Natural killer cell (primary cell): ENCODE measurements around the gene ZNF621. TPM values are rescaled to one million over a fixed set of nuclear protein-coding genes. Genes with fewer than 3 reads are reported as not detected.

Experiments used
- ATAC-seq, 3 donors: fragments of 150-1000 bp in 2 of 3; fragments of 200-7000 bp in 1 of 3; cut with Tn5 transposase; 1 replicate in 1 of 3; 2 replicates in 2 of 3; pipeline ENCODE4 v1.10.0; 2021; ENCODE audit warnings: mild to moderate bottlenecking in 2 of 3, moderate library complexity in 2 of 3
- DNase-seq, 2 donors: peaks; one replicate each; pipeline versions ENCODE4 v3.0.0 to v3.0.0-alpha.2; 2013 to 2021; ENCODE audit warnings: mixed read lengths in 1 of 2
- H3K27ac ChIP-seq: one replicate; pipeline ENCODE4 v1.5.1; 2013; ENCODE audit warnings: mild to moderate bottlenecking, low read length
- H3K27me3 ChIP-seq: one replicate; pipeline ENCODE4 v1.6.1; 2013; ENCODE audit warnings: low read length; ENCODE audit not compliant: control insufficient read depth, insufficient read depth
- H3K36me3 ChIP-seq: one replicate; pipeline ENCODE4 v1.6.1; 2013; ENCODE audit warnings: low read length; ENCODE audit not compliant: control insufficient read depth, insufficient read depth
- H3K4me1 ChIP-seq: one replicate; pipeline ENCODE4 v1.6.1; 2013; ENCODE audit warnings: low read length; ENCODE audit not compliant: control insufficient read depth, insufficient read depth
- H3K4me3 ChIP-seq: one replicate; pipeline ENCODE4 v1.5.1; 2013; ENCODE audit warnings: low read length
- H3K9me3 ChIP-seq: one replicate; pipeline ENCODE4 v1.6.1; 2013; ENCODE audit warnings: low read length; ENCODE audit not compliant: control insufficient read depth, insufficient read depth
- H3K27ac Mint-ChIP-seq, 2 donors: one replicate each; pipeline ENCODE4 v1.8.0; 2022; ENCODE audit warnings: mild to moderate bottlenecking in 2 of 2, mixed read lengths in 2 of 2, moderate library complexity in 1 of 2
- H3K27me3 Mint-ChIP-seq, 2 donors: one replicate each; pipeline ENCODE4 v1.8.0; 2022; ENCODE audit warnings: low read depth in 2 of 2, mixed read lengths in 2 of 2
- H3K36me3 Mint-ChIP-seq: one replicate; pipeline ENCODE4 v1.8.0; 2022; ENCODE audit warnings: mixed read lengths
- H3K4me1 Mint-ChIP-seq, 2 donors: one replicate each; pipeline ENCODE4 v1.8.0; 2022; ENCODE audit warnings: mixed read lengths in 2 of 2
- H3K4me3 Mint-ChIP-seq: one replicate; pipeline ENCODE4 v1.8.0; 2022; ENCODE audit warnings: mild to moderate bottlenecking, moderate library complexity, mixed read lengths
- H3K9me3 Mint-ChIP-seq, 2 donors: one replicate each; pipeline ENCODE4 v1.8.0; 2022; ENCODE audit warnings: mixed read lengths in 2 of 2
- WGBS: methylation state at CpG from one replicate; pipeline ENCODE4 v1.1.7; 2013; ENCODE audit warnings: missing lambda C conversion rate; ENCODE audit not compliant: insufficient coverage; 5-methylcytosine and 5-hydroxymethylcytosine counted together
- intact Hi-C: fragments of 100-400 bp; cut with micrococcal nuclease; formaldehyde crosslinking; loops from one replicate; pipeline ENCODE4 v1.14.2; 2022
- total RNA-seq, 4 donors: library from RNA; stranded (reverse); fragments of 120-200 nt in 1 of 4; gene quantifications; one replicate each; pipeline versions ENCODE4 v1.2.3 to v1.2.4, GENCODE V29; 2013 to 2022
- TF ChIP-seq, protein P1 (sequence below): fragments of 200-600 bp; IDR thresholded peaks from one replicate; pipeline ENCODE4 v1.8.0; 2022; ENCODE audit warnings: antibody characterized with exemption

ZNF621 gene
- 10 to 100 TPM; 27.7 to 33.5 (median 31.0) TPM for total RNA-seq
- 24.2 TPM for total RNA-seq (2013)

DNA sequence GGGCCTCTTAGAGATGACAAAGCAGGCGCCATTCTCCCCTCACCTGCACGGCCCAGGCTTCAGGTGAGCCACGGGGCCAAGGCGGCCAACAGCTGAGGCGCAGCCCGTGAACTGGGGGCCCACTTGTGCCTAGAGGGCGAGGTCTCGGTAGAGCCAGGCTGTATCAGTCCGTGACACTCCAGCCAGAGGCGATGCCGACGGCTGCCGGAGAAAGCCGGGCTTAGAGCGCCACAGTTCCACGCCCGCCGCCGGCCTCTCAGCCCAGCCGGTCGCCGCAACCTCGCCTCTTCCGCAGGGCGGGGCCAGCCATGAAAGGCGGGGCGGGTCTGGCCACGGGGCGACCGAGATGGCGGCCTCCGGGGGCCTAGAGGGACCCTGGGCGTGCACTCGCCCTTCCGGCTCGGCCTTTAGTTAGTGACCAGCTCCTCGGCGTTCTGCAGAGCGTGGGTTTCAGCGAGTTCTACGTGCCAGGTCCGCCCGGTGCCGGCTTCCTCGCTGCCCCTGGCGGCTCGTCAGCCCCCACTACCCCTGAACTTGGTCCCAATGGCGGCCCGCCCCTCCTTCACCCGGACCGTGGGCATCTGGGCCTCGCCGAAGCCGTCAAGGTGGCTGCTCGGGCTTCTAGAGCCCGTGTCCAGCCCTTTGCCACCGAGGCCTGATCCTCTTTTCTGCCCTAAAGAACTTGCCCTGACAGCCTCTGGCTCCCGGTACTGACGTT is at the start of gene ZNF621:
Gene ZNF621 (plus strand): TSS at position 393 of the 718 bp plus-strand sequence. CDS start 881 bp downstream, outside the sequence.
- H3K36me3 ChIP-seq, result peaks cover 9% of the 10 kb centered on the region
- H3K27ac Mint-ChIP-seq, result peak within 1 kb of the TSS; percentile 95 to 98
- peak; percentile 86 for DNase-seq
- intact Hi-C loops, result loop anchor here (1.0 kb wide), 2 partner anchors 47 to 71 kb away; partner anchors contain the start of gene ZNF619
- no peaks in the 10 kb centered on the region for H3K36me3 Mint-ChIP-seq
- H3K4me1 Mint-ChIP-seq, result peaks cover 24 to 43% of the 10 kb centered on the region in 2 donors
- peak; percentile 98 to 99 (median 98) for ATAC-seq
- no peaks in the 10 kb centered on the region for H3K9me3 Mint-ChIP-seq
- H3K4me3 Mint-ChIP-seq, result peak within 1 kb of the TSS; percentile 97
- H3K27me3 Mint-ChIP-seq, result no peaks in the 10 kb centered on the region
- H3K27me3 ChIP-seq, result no peaks in the 10 kb centered on the region
- peak within 1 kb of the TSS; percentile 96 for H3K4me3 ChIP-seq
- H3K27ac ChIP-seq, result peak within 1 kb of the TSS; percentile 93
- WGBS, result under 1% methylated on average over 59 of the region's 59 CpGs
- TF ChIP-seq, protein P1, sequence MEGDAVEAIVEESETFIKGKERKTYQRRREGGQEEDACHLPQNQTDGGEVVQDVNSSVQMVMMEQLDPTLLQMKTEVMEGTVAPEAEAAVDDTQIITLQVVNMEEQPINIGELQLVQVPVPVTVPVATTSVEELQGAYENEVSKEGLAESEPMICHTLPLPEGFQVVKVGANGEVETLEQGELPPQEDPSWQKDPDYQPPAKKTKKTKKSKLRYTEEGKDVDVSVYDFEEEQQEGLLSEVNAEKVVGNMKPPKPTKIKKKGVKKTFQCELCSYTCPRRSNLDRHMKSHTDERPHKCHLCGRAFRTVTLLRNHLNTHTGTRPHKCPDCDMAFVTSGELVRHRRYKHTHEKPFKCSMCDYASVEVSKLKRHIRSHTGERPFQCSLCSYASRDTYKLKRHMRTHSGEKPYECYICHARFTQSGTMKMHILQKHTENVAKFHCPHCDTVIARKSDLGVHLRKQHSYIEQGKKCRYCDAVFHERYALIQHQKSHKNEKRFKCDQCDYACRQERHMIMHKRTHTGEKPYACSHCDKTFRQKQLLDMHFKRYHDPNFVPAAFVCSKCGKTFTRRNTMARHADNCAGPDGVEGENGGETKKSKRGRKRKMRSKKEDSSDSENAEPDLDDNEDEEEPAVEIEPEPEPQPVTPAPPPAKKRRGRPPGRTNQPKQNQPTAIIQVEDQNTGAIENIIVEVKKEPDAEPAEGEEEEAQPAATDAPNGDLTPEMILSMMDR, result no peak
- H3K4me1 ChIP-seq, result peaks cover 14% of the 10 kb centered on the region
- H3K9me3 ChIP-seq, result no peaks in the 10 kb centered on the region

DNA sequence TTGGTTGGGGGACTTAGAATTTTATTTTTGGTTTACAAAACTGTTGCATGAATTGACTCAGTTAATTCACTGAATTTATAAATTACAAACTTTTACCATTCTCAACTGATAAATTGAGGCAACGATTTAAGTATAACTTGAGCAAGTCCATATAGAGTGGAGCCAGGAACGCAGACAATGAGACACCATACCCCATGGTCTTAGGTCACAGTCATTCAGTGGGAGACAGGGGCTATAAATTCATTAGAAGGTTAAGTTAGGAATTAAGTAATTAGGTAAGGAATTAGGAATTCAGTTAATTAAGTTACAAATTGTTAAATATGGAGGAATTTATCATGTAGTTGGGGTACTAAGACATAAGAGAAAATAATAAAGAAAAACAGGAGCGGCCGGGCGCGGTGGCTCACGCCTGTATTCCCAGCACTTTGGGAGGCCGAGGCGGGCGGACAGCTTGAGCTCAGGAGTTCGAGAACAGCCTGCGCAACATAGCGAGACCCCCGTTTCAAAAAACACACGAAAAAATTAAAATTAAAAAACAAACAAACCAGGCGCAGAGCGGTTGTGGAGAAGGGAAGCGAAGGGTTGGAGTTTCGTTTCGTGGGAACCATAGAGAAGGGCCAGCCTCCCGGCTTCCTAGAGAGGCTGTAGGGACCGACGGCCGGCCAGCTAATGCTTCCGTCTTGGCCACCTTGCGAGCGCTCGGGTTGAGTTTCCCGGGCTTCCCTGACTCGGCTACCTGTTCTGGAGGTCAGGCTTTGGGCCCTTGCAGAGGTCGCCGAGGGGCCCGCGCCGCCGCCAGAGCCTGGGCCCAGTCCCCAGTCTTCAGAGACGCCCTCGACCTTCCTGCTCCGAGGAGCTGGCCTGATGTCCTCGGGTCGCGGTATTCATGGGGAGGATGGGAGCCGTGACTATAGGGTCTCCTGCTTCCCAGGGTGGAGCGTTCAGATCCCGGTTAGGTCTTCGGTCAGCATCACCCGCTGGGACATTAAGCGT is 48.0 kb upstream of the ZNF621 start, which contains the start of gene ZNF619:
Gene ZNF619 (plus strand): TSS at position 645 of the 993 bp plus-strand sequence. CDS start 858 bp downstream, outside the sequence.
- Mint-ChIP-seq H3K36me3 (no peaks in the 10 kb centered on the region), H3K4me3 (peak within 1 kb of the TSS; percentile 97), H3K9me3 (no peaks in the 10 kb centered on the region), H3K27ac (peak within 1 kb of the TSS; percentile 95 to 97), H3K4me1 (peaks cover 21 to 30% of the 10 kb centered on the region in 2 donors), H3K27me3 (no peaks in the 10 kb centered on the region)
- DNase-seq (peak; percentile 63 to 79), ATAC-seq (peak; percentile 96 to 97 (median 97))
- Histone ChIP-seq H3K9me3 (no peaks in the 10 kb centered on the region), H3K27me3 (no peaks in the 10 kb centered on the region), H3K4me3 (peak within 1 kb of the TSS; percentile 76), H3K36me3 (peaks cover 17% of the 10 kb centered on the region), H3K4me1 (peaks cover 12% of the 10 kb centered on the region), H3K27ac (peak within 1 kb of the TSS; percentile 84)
- TF ChIP-seq, protein P1, result no peak
- intact Hi-C loops, result loop anchor here (1.0 kb wide), 2 partner anchors 23 to 48 kb away; partner anchors contain the start of gene ZNF621
- WGBS, result 11% methylated on average over 46 of the region's 48 CpGs

DNA sequence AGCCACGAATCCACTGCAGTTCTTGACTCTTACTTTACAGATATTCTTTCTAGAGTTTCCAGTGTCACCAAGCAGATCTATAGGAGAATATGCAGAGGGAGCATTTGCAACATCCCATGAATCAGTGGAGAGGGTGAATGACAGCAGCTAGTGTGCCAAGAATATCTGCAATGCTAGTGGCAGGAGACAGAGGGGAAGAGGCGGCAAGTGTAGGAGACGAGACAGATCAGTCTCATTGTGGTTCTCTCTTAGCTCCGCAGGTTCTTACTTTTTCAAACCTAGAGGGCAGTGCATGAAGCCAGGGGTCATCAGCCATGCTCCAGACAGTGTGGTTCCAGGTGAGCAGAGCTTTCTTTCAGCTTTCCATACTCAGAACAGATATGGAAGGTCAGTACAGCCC is 47.1 kb upstream of the ZNF621 start:
- ATAC-seq (no peak), DNase-seq (no peak)
- peaks cover 28 to 36% of the 10 kb centered on the region in 2 donors for H3K4me1 Mint-ChIP-seq
- 83% methylated on average over 3 of the region's 4 CpGs for WGBS
- H3K27me3 Mint-ChIP-seq, result no peaks in the 10 kb centered on the region
- TF ChIP-seq, protein P1, result no peak
- peaks cover 26% of the 10 kb centered on the region for H3K36me3 ChIP-seq
- H3K36me3 Mint-ChIP-seq, result no peaks in the 10 kb centered on the region
- H3K27ac ChIP-seq, result no peak overlapping the region
- H3K27ac Mint-ChIP-seq, result peak overlapping the region; percentile 95 to 97
- H3K4me1 ChIP-seq, result peaks cover 12% of the 10 kb centered on the region
- peak overlapping the region; percentile 97 for H3K4me3 Mint-ChIP-seq
- H3K9me3 Mint-ChIP-seq, result no peaks in the 10 kb centered on the region
- no peaks in the 10 kb centered on the region for H3K9me3 ChIP-seq
- H3K4me3 ChIP-seq, result peak overlapping the region; percentile 76
- H3K27me3 ChIP-seq, result no peaks in the 10 kb centered on the region
- intact Hi-C loops, result loop anchor here (1.0 kb wide), 2 partner anchors 24 to 47 kb away; partner anchors contain the start of gene ZNF621
